ENCODE data around the gene CELF2.
A peak's percentile ranks its signal among the peaks of the same experiment; 100 is the strongest.
"Not testable (repeated sequence)": the region's sequence is repeated elsewhere in the genome, so short reads cannot be mapped to it uniquely, and the experiment has no call there.

Gene CELF2

GRCh38 chr10:11173042-11173441, 155.4 kb downstream of the CELF2 start:
- DNase-seq (ENCODE audit: low spot score): no peak

- peak; percentile 58 for DNase-seq (ENCODE audit: low spot score)
These were observed 158.2 kb downstream of the CELF2 start for GRCh38 chr10:11175823-11176243.

GRCh38 chr10:11176746-11177145, 159.1 kb downstream of the CELF2 start:
- no peak for DNase-seq (ENCODE audit: low spot score)

GRCh38 chr10:11177381-11177780, 159.7 kb downstream of the CELF2 start:
- DNase-seq (ENCODE audit: low spot score): no peak

GRCh38 chr10:11177926-11178471, 160.3 kb downstream of the CELF2 start:
- no peak for DNase-seq (ENCODE audit: low spot score)

- DNase-seq (ENCODE audit: low spot score): peak; percentile 82
These were observed 161.2 kb downstream of the CELF2 start for GRCh38 chr10:11178606-11179515.

- no peak for DNase-seq (ENCODE audit: low spot score)
These were observed 161.9 kb downstream of the CELF2 start for GRCh38 chr10:11179516-11180105.

GRCh38 chr10:11180228-11180627, 162.6 kb downstream of the CELF2 start:
- DNase-seq (ENCODE audit: low spot score): no peak

- no peak for DNase-seq (ENCODE audit: low spot score)
These were observed 164.3 kb downstream of the CELF2 start for GRCh38 chr10:11181978-11182377.

- DNase-seq (ENCODE audit: low spot score): no peak
These were observed 165.3 kb downstream of the CELF2 start for GRCh38 chr10:11183015-11183414.

- no peak for DNase-seq (ENCODE audit: low spot score)
These were observed 166.4 kb downstream of the CELF2 start for GRCh38 chr10:11184093-11184492.

GRCh38 chr10:11185128-11185665, 167.5 kb downstream of the CELF2 start:
- DNase-seq (ENCODE audit: low spot score): not testable (repeated sequence)

GRCh38 chr10:11186374-11186773, 168.7 kb downstream of the CELF2 start:
- DNase-seq (ENCODE audit: low spot score): no peak

- no peak for DNase-seq (ENCODE audit: low spot score)
These were observed 172.1 kb downstream of the CELF2 start for GRCh38 chr10:11189582-11190376.

- DNase-seq (ENCODE audit: low spot score): no peak
These were observed 173.5 kb downstream of the CELF2 start for GRCh38 chr10:11191190-11191589.

GRCh38 chr10:11191678-11192077, 174.0 kb downstream of the CELF2 start:
- no peak for DNase-seq (ENCODE audit: low spot score)

GRCh38 chr10:11192304-11193000, 174.8 kb downstream of the CELF2 start:
- DNase-seq (ENCODE audit: low spot score): no peak

- DNase-seq (ENCODE audit: low spot score): no peak
These were observed 175.4 kb downstream of the CELF2 start for GRCh38 chr10:11193001-11193551.

GRCh38 chr10:11194859-11195586, 177.4 kb downstream of the CELF2 start:
- no peak for DNase-seq (ENCODE audit: low spot score)

GRCh38 chr10:11195623-11196022, 178.0 kb downstream of the CELF2 start:
- DNase-seq (ENCODE audit: low spot score): no peak

Data from Ammon's horn (tissue), 1 donor.